Testis (tissue), 5 donors: ENCODE data around the gene MTRF1L. TPM values are rescaled to one million over a fixed set of nuclear protein-coding genes. Genes with fewer than 3 reads are reported as not detected.

ENCODE experiments used
- DNase-seq: peaks from one replicate; pipeline ENCODE4 v3.0.0-alpha.2; 2019
- H3K27ac ChIP-seq, 2 donors: fragments of 200-600 bp; sonication (generic); one replicate each; pipeline ENCODE4 v1.5.1; 2019
- H3K27me3 ChIP-seq: fragments of 200-600 bp; sonication (generic); one replicate; pipeline ENCODE4 v1.5.1; 2019
- H3K36me3 ChIP-seq: fragments of 200-600 bp; sonication (generic); one replicate; pipeline ENCODE4 v1.5.1; 2017; ENCODE audit warnings: low read depth; ENCODE audit errors: missing control alignments
- H3K4me1 ChIP-seq: fragments of 200-600 bp; sonication (generic); one replicate; pipeline ENCODE4 v1.5.1; 2019
- H3K4me3 ChIP-seq, 2 donors: fragments of 200-600 bp; sonication (generic); one replicate each; pipeline ENCODE4 v1.5.1; 2017 to 2019
- H3K9me3 ChIP-seq: fragments of 200-600 bp; sonication (generic); one replicate; pipeline ENCODE4 v1.5.1; 2017
- POLR2A ChIP-seq: fragments of 450-650 bp; IDR thresholded peaks from one replicate; pipeline ENCODE4 v1.6.1; 2017; ENCODE audit warnings: antibody characterized with exemption, mild to moderate bottlenecking, moderate library complexity
- WGBS, 2 donors: methylation state at CpG; one replicate each; pipeline ENCODE4 v1.1.5; 2018; 5-methylcytosine and 5-hydroxymethylcytosine counted together
- intact Hi-C: fragments of 100-400 bp; cut with DNase I; formaldehyde crosslinking; loops from one replicate; pipeline ENCODE4 v1.15.1; 2023; ENCODE audit warnings: low total_unique reads
- long read RNA-seq, 2 donors: transcript quantifications; one replicate each; lab custom pipeline, GENCODE V29; 2026
- polyA plus RNA-seq: library from polyadenylated mRNA; stranded (reverse); fragments of 350-450 nt; fragmentation: Illumina TruSeq; extraction: RNeasy Lipid Tissue Mini Kit (QIAGEN cat#74804); gene quantifications from one replicate; pipeline ENCODE4 v1.2.3, GENCODE V29; 2014; ENCODE audit warnings: low read depth, low replicate concordance; ENCODE audit not compliant: insufficient read depth
- total RNA-seq, 2 donors: library from RNA; depleted of rRNA; stranded (reverse); fragments of >200 nt; gene quantifications; one replicate each; pipeline ENCODE4 v1.2.3, GENCODE V29; 2016
- TF ChIP-seq, protein P1 (sequence below), 3 experiments: fragments of 450-650 bp in 2 of 3; fragments of 200-600 bp in 1 of 3; sonication (generic) in 1 of 3; IDR thresholded peaks; one replicate each; pipeline ENCODE4 v1.5.1; 2016 to 2019; ENCODE audit warnings: antibody characterized with exemption in 3 of 3, mild to moderate bottlenecking in 2 of 3, moderate library complexity in 1 of 3

Gene MTRF1L, protein sequence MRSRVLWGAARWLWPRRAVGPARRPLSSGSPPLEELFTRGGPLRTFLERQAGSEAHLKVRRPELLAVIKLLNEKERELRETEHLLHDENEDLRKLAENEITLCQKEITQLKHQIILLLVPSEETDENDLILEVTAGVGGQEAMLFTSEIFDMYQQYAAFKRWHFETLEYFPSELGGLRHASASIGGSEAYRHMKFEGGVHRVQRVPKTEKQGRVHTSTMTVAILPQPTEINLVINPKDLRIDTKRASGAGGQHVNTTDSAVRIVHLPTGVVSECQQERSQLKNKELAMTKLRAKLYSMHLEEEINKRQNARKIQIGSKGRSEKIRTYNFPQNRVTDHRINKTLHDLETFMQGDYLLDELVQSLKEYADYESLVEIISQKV
- total RNA-seq (10 to 100 TPM; 10.7 to 19.4 TPM), polyA plus RNA-seq (18.4 TPM)
- long read RNA-seq, donor 1, partial matches to known transcripts = 5 of 16 reads
- long read RNA-seq, donor 1, other reads (novel, unspliced or antisense) = 0 of 16 reads
- long read RNA-seq, donor 2, partial matches to known transcripts = 0 of 6 reads
- long read RNA-seq, donor 2, other reads (novel, unspliced or antisense) = 0 of 6 reads

DNA sequence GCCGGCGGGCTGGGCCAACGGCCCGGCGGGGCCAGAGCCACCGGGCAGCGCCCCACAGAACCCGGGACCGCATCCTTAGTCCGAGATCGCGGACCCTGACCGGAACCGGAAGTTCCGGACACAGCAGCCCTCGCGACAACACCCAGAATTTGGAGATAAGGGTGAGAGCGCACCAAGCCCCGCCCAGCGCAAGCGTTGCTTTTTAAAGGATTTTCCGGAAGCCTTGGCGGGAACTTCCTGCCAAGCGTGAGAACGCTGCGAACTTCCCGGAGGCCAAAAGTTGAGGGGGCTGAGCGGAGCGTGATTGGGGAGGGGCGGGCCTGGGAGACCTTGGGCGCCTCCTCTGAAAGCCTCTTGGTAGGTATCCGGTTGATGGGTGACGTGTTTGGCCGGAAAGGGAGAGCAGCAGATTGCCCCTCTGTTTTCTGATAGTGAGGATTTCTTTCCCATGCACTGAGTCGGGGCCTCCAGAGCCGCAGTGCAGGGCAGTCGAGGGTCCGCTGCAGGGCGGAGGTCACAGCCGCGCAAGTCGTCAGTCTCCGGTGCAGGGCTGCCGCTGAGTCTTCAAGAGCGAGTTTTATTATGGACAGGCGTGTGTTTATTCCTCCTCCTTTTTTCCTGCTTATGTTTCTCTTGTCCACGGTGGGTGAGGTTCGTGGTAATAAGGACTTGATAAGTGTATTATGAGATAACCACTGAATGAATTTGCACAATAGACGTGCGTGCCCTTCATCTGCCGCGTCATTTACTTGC lies at the start of gene MTRF1L:
MTRF1L (minus strand) TSS at position 97 of the 753 bp plus-strand sequence; CDS start at position 73, 24 bp downstream.
- 0% methylated on average over 24 to 48 of the region's 52 CpGs for WGBS, 2 donors
- TF ChIP-seq, protein P1, sequence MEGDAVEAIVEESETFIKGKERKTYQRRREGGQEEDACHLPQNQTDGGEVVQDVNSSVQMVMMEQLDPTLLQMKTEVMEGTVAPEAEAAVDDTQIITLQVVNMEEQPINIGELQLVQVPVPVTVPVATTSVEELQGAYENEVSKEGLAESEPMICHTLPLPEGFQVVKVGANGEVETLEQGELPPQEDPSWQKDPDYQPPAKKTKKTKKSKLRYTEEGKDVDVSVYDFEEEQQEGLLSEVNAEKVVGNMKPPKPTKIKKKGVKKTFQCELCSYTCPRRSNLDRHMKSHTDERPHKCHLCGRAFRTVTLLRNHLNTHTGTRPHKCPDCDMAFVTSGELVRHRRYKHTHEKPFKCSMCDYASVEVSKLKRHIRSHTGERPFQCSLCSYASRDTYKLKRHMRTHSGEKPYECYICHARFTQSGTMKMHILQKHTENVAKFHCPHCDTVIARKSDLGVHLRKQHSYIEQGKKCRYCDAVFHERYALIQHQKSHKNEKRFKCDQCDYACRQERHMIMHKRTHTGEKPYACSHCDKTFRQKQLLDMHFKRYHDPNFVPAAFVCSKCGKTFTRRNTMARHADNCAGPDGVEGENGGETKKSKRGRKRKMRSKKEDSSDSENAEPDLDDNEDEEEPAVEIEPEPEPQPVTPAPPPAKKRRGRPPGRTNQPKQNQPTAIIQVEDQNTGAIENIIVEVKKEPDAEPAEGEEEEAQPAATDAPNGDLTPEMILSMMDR (IDR thresholded peaks at IDR 0.05) = no peak
- TF ChIP-seq POLR2A = no peak
- DNase-seq = peak; percentile 97
- Histone ChIP-seq H3K9me3 (no peaks in the 10 kb centered on the region), H3K4me1 (peaks cover 3% of the 10 kb centered on the region), H3K36me3 (no peaks in the 10 kb centered on the region), H3K4me3 (peak within 1 kb of the TSS; percentile 79 to 91), H3K27ac (peak within 1 kb of the TSS; percentile 79 to 88), H3K27me3 (no peaks in the 10 kb centered on the region)
- intact Hi-C loops = no loop called here

DNA sequence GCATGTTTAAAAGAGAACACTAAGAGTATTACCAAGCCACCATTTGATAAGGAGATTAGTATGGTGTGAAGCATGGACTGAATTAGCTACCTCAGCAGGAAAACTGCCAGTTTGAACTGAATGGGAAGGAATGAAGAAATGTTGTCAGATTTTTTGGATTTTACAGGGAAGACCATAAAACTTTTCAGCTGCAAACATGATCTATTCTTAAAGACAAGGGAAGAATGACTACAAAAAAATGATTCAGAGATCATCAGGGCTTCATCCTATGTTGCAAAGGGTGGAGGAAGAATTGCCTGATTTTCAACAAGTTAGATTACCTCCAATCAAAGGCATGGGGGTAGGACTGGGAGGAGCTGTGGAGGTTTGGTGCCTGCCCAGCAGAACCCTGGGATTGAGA lies 49.3 kb upstream of the MTRF1L start:
- intact Hi-C loops = no loop called here
- H3K4me1 ChIP-seq = no peaks in the 10 kb centered on the region
- H3K27ac ChIP-seq = no peak overlapping the region
- no peaks in the 10 kb centered on the region for H3K9me3 ChIP-seq
- H3K27me3 ChIP-seq = no peaks in the 10 kb centered on the region
- H3K36me3 ChIP-seq = no peaks in the 10 kb centered on the region
- TF ChIP-seq, protein P1 (IDR thresholded peaks at IDR 0.05) = no peak
- no peak for TF ChIP-seq POLR2A
- H3K4me3 ChIP-seq = no peak overlapping the region
- DNase-seq = no peak

DNA sequence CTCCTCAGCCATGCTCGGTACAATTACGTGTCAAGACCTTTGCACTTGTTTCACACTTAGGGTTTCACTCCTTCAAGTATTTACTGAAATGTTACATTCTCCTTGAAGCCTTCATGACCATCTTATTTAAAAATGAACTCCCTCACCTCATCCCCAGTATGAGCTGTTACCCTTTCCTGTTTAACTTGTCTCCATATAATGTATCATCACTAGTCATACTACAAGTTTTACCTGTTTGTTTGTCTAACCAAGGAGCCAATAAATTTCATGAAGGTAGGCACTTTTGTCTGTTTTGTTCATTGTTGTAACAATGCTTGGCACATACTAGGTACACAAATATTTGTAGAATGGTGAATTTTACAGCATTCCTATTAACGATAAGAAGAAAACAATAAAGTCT lies 46.1 kb upstream of the MTRF1L start:
- intact Hi-C loops = no loop called here
- Histone ChIP-seq H3K36me3 (no peaks in the 10 kb centered on the region), H3K27ac (no peak overlapping the region), H3K9me3 (no peaks in the 10 kb centered on the region), H3K4me3 (no peak overlapping the region), H3K4me1 (no peaks in the 10 kb centered on the region), H3K27me3 (no peaks in the 10 kb centered on the region)
- DNase-seq = no peak
- TF ChIP-seq, protein P1 (IDR thresholded peaks at IDR 0.05) = no peak
- TF ChIP-seq POLR2A = no peak
- 91 to 94% methylated on average over 3 of the region's 3 CpGs for WGBS, 2 donors

DNA sequence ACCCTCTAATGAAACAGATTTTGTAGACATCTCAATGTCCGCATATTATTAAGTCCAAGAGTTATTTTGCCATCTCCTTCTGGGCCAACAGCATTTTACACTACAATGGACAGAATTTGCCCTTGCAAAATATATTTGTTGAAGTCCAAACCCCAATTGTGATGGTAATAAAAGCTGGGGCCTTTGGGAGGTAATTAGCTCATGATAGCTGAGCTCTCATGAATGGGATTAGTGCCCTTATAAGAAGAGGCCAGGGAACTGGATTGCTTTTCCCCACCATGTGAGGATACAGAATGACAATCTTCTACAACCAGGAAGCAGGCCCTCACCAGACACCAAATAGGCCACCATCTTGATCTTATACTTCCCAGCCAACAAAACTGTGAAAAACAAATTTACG lies 44.9 kb upstream of the MTRF1L start:
- DNase-seq = no peak
- no peaks in the 10 kb centered on the region for H3K27me3 ChIP-seq
- intact Hi-C loops = no loop called here
- H3K4me1 ChIP-seq = no peaks in the 10 kb centered on the region
- 50 to 69% methylated on average over 2 of the region's 2 CpGs for WGBS, 2 donors
- no peak overlapping the region for H3K27ac ChIP-seq
- no peak overlapping the region for H3K4me3 ChIP-seq
- no peaks in the 10 kb centered on the region for H3K36me3 ChIP-seq
- no peaks in the 10 kb centered on the region for H3K9me3 ChIP-seq
- TF ChIP-seq, protein P1 (IDR thresholded peaks at IDR 0.05) = no peak
- TF ChIP-seq POLR2A = no peak
